GOT3 (cell line): ENCODE measurements around the gene TERB1.

Experiments
- DNase-seq: peaks from one replicate; lab custom pipeline; 2025; ENCODE audit warnings: mixed read lengths; lab: John Stamatoyannopoulos, UW

The TERB1 gene, protein sequence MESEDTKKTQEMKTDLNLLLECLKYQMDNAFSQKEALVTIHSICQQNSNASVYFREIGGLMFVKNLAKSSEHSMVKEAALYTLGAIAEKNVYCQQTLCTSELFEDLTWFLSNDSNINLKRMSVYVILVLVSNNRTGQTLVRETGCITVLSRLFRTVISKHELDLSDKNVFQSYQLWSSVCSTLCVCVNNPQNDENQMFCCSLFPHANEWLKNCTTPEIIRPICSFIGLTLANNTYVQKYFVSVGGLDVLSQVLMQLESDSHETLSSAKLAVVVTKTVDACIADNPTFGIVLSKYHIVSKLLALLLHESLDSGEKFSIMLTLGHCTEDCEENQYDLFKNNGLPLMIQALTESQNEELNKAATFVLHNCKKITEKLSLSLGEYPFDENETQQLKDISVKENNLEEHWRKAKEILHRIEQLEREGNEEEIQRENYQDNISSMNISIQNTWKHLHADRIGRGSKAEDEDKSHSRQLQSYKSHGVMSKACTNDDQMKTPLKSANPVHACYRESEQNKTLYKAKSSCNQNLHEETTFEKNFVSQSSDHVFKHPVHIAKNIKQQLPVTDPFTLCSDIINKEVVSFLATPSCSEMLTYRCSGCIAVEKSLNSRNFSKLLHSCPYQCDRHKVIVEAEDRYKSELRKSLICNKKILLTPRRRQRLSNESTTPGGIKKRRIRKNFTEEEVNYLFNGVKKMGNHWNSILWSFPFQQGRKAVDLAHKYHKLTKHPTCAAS

DNA sequence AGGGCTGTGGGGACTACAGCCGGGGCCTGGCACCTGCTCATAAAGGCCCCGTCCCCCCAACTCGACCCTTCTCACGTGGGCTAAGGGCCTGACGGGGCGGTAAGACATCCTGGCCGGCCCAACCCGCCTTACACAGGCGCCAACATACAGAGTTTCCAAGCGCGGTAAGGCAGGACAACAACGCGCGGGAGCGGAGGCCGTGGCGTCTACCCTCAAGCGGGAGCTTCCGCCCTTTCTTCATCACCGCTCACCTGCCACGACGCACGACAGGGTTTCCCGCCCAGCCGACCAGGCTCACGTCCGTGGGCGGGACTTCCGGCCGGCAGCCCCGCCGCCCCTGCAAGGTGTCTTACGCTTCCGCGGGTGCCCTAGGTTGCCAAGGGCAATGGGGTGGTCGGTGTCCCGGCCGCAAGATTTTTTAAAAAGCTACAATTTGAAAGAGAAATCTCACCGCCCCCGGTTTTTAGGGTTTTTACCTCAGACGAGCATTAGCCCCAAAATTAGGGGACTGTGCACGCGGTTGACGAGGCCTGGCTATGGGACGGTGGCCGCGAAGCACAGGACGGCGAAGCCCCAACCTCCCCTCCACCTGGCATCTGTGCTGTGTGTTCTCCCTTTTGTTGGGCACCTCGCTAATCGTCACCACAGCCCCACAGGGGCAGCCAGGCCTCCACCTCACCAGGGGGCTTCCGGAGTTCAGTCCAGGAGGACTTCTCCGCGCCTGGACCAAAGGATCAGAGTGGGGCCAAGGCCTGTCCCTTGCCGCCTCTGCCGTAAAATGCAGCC is at the start of gene TERB1:
TSS of gene TERB1 (minus strand) at position 265 of the 786 bp plus-strand sequence. CDS start 4,786 bp downstream, outside the sequence.
- no peak for DNase-seq

DNA sequence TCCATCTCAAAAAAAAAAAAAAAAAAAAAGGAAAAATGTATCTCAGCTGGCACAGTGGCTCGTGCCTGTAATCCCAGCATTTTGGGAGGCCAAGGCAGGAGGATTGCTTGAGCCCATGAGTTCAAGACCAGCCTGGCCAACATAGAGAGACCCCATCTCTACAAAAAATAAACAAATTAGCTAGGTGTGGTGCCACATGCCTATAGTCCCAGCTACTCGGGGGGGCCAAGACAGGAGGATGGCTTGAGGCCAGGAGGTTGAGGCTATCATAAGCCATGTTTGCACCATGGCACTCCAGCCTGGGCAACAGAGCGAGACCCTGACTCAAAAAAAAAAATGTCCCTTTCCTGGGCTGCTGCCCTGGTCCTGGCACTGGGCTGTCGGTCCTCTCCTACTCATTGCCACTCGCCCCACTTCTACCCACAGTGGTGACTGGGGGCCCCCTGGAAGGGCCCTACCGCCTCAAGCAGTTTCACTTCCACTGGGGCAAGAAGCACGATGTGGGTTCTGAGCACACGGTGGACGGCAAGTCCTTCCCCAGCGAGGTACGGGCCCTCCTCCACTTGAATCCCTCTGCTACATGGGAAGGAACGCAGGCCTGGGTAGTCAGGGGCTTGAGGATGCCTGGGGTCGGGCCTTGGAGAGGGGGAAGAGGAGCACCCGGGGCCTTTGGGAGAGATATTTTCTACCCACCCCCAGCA is 48.9 kb upstream of the TERB1 start:
- DNase-seq: no peak

DNA sequence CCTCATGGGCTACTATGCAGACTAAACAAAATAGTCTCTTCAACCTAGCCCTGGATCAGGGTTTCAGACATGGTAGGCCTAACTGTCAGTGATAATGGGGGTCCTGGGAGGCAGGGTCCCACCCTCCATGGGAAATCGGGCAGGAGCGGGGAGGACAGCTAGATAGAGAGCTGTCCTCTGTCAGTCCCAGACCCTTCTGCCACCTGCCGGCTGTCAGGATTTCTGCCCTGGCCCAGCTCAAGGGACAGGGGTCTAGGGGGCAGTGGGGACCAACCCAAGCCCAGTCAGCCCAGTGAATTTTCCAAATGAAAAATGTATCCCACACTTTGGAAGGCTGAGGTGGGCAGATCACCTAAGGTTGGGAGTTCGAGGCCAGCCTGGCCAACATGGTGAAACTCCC is 48.2 kb upstream of the TERB1 start:
- no peak for DNase-seq

DNA sequence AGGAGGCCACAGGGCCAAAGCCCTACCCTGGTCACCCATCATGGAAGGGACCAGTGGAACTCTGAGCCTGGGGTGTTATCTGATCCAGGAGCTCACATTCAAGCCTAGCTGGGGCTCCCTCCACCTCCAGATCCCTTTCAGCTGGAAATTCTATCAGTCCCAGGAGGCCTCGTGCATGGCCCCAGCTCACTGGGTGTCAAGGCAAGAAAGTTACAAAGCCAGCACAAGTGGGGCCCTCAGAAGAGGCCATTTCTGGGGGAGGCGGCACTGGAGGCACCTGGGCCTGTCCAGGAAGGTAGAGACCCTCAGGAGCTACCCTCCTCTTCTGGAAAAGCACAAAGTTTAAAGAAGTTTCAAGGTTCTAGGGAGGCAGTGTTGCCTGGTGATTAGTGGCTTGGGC is 47.6 kb upstream of the TERB1 start:
- DNase-seq: no peak

DNA sequence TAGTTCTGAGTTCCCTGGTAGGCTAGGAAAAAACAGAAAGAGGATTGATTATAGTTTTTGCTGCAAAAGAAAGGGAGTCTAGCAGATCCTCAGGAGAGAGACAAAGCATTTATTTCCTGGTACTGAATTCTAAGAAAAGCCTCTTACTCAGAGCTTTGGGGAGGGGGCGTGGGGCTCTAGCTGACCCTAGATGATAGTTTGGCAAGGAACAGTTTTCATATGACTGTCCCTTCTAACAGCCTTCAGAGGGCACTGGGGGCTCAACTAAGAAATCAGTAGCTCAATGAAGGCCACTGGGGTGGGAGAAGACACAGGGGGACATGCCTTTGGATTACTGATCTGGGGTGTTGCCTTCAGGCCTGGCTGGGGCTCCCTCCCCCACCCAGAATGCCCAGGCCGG is 46.8 kb upstream of the TERB1 start:
- DNase-seq: no peak

DNA sequence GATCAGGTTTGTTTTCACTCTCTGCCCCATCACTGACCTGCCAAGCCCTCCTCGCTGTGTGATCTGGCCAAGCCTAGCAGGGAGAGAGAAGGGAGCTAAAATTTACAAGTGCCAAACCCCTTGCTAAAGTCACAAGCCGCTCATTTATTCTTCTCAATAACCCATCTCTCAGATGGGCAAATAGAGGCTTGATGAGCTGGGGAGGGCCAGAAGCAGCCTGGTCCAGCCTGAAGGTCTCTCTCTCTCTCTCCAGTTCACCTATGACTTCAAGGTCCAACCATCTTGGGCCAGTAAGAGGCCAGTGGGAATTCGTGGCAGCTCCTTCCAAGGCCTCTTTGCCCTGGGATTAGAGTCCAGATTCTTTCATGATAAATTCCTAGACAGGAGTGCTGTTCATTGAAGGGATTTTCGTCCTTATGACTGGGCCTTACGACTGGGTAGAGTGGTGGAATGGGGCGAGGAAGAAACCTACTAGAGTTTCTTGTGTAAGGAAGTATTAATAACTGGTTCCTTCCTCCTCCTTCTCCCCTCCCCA is 46.2 kb upstream of the TERB1 start:
- DNase-seq: no peak

DNA sequence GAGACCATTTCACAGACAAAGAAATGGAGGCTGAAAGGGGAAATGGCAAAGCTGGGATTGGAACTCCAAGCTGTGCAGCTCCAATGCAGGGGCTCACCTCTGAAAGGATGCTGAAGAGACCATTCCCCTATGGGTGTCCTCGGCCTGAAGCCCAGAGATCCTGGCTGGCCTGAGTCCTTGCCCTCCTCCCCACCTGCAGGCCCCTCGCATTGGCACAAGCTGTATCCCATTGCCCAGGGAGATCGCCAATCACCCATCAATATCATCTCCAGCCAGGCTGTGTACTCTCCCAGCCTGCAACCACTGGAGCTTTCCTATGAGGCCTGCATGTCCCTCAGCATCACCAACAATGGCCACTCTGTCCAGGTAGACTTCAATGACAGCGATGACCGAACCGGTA is 45.4 kb upstream of the TERB1 start:
- no peak for DNase-seq

DNA sequence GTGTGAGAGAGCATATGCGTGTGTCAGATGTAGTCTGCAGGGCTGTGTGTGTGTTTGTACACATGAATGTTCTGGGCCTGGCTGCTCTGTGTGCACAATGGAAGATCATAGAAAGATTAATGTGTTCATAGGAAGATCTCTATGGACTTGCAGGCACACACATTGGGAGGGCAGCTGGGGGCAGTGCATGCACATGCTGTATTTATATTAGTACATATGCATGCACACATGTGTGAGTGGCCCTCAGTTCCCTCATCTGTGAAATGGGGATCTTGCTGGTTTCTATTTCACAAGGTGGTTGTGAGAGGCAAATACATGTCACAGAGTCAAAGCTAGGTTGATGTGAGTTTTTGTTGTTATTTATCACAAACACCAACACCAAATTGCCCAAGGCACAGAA is 44.9 kb upstream of the TERB1 start:
- no peak for DNase-seq

DNA sequence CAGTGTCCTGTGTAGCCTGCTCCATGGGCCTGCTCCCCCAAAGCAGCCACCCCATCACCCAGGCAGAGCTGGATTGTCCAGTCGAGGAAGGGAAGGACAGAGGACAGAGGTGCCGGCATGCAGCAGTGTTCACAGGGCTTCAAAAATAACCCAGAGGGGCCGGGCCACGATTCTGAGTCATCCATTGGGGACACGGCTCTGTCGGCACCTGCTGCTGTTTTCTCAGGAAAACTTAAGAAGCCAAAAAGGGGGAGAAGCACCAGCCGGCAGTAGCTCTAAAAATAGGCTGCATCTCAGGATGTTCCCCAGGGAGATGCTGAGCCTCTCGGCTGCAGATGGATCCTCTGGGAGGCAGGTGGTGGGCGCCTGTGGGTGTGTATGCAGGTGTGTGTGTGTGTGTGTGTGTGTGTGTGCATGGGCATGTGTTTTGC is 44.4 kb upstream of the TERB1 start:
- DNase-seq: no peak

DNA sequence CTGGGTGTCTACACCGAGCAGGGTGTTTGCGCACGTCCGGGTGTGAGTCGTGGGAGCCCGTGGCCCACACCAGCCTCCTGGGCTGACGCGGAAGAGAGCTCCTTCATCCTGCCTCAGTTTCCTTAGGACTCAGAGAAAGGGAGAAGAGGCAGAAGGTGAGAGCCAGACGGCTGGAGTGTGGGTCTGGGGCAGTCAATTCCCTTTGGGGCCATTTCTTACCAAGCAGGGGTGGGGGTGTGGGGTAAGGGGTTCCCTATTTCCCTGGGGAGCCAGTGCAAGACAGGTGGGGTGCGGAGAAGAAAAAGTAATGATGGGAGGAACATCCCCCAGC is 43.7 kb upstream of the TERB1 start:
- DNase-seq: no peak

DNA sequence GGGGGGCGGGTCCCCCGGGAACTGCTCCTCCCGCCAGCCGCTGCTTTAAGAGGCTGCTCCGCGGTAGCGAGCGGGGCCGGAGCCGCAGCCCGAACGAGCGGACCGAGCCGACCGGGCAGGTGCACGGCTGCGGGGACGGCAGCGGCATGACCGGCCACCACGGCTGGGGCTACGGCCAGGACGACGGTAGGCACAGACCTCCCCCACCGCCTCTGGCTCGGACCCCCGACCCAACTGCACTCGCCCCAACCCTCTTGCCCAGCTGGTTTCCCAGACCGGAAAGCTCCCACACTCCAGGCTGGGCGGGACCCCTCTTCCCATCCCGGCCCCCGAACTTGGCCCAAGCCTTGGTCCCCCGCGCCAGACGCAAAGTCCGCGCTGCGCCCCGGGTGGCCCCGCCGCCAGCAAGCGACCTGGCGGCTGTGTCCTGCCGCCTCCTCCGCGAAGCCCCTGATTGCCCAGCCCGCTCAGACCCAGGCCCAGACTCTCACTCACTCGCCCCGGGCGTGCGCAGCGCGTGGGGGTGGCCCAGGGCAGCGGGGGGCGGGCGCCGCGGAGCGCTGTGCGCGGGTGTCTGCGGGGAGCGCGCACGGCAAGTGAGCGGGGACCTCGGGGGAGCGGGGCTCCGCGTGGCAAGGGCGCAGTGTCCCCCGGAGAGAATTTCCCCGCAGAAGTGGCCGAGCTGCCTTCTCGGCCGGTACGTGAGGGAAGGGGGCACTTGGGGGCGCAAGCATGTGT is 43.1 kb upstream of the TERB1 start, which contains the start of gene CA7:
TSS of gene CA7 (plus strand) at position 73 of the 738 bp plus-strand sequence. CDS start at position 147, 74 bp downstream.
- DNase-seq: no peak

DNA sequence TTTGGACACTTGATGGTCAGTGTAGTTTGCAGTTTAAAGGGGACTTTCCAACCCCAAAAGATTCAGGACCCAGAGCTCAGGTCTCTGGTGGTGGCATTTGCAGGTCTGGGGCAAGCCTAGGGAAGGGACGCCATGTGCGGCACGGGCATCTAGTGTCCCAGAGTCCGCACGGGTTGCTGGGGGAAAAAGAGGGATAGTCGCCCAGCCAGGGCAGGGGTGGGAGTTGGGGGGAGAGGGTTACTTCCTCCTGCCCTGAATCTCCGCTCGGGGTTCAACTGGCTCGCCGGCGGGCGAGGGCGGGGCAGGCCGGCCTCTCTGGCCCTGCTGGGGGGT is 42.6 kb upstream of the TERB1 start:
- no peak for DNase-seq

DNA sequence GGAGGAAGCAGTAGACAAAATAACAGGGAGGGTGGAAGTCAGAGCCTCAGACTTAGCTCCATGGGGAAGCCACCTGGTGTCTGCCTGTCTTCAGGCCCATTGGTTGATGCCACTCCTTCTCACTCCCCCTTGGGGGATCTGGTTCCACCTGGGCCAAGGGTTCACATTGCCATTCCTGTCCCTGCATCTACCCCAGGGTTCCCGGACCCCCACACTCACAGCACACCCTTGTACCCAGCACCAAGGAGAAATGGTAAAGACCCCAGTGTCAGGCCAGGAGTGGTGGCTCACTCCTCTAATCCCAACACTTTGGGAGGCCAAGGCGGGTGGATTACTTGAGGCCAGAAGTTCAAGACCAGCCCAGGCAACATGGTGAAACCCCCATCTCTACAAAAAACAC is 41.8 kb upstream of the TERB1 start:
- no peak for DNase-seq

DNA sequence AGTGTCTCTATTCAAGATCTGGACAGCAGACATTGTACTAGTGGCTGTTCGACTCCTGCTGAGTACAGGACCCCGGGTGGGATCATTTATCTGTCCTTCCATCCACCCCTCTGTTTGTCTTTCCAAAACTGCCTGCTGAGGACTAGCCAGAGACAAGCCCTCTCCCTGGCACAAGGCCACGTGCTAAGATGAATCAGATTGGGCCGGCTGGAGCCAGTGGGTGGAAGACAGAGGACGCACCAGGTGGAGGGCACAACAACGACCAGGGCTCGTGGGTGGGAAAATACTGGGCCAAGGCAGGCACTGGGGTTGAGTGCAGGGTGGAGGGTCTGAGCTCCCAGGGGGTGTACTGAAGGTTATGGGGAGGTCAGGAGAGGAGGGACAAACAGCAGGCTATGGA is 41.4 kb upstream of the TERB1 start:
- DNase-seq: no peak

DNA sequence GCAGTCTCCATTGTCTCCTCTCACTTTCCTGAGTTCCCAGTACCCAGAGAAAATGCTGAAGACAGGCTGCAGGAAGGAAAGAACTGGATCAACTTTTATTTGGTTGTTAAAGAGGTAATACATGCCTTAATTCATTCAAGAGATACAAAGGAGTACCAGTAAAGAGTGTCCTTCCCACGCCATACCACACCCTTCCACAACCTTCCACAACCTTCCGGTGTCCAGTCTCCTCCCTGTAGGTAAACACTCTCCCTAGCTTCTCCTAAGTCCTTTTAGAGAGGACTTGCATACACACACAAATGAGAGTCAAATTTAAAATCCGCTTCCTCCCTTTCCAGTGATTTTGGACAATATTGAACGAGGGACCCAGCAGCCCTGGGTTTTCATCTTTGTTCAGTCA is 40.0 kb upstream of the TERB1 start:
- no peak for DNase-seq

DNA sequence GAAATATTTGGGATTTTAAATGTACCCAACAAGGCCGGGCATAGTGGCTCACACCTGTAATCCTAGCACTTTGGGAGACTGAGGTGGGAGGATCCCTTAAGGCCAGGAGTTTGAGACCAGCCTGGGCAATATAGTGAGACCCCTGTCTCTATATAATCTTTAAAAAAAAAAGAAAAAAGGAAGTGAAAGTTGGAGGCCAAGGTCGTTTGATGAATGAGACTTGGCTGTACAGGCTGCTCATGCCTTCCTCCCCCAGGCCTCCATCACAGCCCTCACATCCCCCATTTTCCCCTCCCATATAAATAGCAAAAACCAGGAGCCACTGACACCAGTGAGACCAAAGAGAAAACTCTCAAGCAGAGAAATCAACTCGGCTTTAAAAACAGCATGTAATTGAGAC is 39.5 kb upstream of the TERB1 start:
- no peak for DNase-seq

DNA sequence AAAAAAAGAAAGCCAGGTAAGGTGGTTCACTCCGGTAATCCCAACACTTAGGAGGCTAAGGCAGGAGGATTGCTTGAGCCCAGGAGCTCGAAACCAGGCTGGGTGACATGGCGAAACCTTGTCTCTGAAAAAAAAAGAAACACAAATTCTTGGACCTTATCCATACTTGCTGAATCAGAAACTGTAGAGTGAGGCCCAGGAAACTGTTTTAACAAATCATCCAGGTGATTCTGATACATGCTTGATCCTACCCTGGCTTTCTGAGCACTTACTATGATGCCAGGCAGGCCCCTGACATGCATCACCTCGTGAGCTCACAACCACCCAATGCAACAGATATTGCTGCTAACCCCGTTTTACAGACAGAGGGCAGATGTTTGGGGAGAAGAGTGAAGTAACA is 33.4 kb upstream of the TERB1 start:
- no peak for DNase-seq

DNA sequence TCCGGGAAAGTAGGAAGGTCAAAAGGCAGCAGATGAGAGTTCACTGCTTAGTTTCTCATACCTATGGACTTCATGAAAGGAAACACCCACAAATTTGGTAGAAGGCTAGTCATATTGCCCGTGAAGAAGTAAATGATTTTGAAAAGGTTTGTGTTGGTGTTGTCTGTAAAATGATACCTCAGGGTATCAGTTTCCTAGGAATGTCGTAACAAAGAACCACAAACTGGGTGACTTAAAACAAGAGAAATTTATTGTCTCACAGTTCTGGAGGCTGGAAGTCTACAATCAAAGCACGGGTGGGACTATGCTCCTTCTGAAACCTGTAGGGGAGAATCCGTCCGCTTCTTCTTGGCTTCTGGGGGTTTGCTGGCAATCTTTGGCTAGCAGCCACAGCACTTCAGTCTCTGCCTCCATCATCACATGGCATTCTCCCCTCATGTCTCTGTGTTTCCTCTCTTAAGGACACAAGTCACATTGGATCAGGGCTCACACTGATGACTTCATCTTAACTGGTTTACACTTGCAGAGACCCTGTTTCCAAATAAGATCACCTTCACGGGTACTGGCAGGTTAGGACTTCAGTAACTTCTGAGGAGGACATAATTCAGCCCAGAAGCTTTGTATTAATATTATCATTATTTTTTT is 31.4 kb upstream of the TERB1 start:
- DNase-seq: no peak

DNA sequence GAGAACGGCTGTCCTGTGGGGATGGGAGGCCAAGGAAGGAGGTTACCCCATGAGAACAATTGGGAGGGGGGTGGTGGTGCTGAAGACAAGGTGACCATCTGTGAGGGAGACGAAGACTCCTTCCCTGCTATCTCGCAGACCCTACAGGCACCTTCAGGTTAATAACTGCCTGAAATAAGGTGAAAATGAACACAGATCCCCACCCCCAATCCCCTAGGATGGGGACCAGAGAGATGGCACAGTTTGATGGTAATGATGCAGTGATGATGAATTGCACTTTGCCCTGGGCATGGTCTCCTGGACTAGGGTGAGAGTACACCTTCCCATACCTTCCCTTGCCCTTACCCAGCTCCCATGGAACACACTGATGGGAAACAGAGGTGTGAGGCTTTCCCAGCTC is 30.8 kb upstream of the TERB1 start:
- DNase-seq: no peak
